ENCODE results near the gene ITGB1.
"Not testable (repeated sequence)": the region's sequence is repeated elsewhere in the genome, so short reads cannot be mapped to it uniquely, and the experiment has no call there.

The ITGB1 gene

DNA sequence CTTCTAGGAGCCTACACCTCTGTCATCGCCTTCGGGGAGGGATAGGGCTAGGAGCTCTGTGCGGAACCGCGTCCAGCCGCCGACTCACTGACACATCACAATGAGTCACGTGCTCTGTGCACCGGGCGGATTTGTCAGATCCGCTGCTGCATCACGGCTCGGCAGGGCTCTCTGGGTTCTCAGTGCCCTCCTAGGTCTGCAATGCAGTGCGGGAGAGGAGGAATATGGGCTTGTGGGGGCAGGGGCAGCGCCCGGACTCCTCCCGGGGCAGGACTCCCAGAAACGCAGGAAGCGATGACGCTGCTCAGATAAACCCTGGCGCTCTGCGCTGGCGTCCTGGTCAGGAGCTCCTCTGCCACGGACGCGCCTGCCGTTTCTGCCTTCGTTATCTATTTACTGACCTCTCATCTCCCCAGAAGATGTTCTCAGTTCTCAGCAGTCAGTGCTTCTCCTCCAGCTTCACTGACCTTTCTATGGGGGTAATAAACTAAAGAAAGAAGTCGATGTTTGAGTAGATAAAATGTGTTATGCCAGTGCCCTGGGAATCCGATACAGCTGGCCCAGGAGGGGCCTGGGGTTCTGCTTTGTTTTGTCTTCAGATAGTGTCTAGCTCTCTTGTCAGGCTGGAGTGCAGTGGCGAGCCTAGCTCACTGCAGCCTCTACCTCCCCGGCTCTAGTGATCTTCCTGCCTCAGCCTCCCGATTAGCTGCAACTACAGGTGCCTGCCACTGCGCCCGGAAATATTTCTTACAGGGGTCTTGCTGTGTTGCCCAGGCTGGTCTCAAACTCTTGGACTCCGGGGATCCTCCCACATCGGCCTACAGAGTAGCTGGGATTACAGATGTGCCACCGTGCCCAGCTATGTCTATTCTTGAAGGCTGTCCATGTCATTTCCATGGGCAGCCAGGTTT is 22.8 kb upstream of the ITGB1 start:
- TF ChIP-seq, protein P1, sequence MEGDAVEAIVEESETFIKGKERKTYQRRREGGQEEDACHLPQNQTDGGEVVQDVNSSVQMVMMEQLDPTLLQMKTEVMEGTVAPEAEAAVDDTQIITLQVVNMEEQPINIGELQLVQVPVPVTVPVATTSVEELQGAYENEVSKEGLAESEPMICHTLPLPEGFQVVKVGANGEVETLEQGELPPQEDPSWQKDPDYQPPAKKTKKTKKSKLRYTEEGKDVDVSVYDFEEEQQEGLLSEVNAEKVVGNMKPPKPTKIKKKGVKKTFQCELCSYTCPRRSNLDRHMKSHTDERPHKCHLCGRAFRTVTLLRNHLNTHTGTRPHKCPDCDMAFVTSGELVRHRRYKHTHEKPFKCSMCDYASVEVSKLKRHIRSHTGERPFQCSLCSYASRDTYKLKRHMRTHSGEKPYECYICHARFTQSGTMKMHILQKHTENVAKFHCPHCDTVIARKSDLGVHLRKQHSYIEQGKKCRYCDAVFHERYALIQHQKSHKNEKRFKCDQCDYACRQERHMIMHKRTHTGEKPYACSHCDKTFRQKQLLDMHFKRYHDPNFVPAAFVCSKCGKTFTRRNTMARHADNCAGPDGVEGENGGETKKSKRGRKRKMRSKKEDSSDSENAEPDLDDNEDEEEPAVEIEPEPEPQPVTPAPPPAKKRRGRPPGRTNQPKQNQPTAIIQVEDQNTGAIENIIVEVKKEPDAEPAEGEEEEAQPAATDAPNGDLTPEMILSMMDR (conservative IDR thresholded peaks at IDR 0.05; ENCODE audit: low read depth, low read length) = no peak
- Histone ChIP-seq H3K79me2 (ENCODE audit: insufficient read depth, low read depth) (no peaks in the 10 kb centered on the region), H3K4me1 (ENCODE audit: low read depth, poor library complexity, severe bottlenecking) (no peaks in the 10 kb centered on the region), H3K9ac (peak overlapping the region; percentile 23; the same call in 1 of the 2 replicates), H3K27me3 (ENCODE audit: insufficient read depth, low read depth) (no peaks in the 10 kb centered on the region), H2AFZ (ENCODE audit: low read depth) (peak overlapping the region; percentile 82), H3K4me2 (peak overlapping the region; percentile 47; the same call in 1 of the 2 replicates), H3K27ac (no peak overlapping the region), H3K36me3 (ENCODE audit: insufficient read depth) (no peaks in the 10 kb centered on the region), H4K20me1 (ENCODE audit: insufficient read depth) (no peaks in the 10 kb centered on the region), H3K4me3 (IDR thresholded peaks at IDR 0.05; ENCODE audit: insufficient read depth, low read depth, low read length) (no peak overlapping the region)

DNA sequence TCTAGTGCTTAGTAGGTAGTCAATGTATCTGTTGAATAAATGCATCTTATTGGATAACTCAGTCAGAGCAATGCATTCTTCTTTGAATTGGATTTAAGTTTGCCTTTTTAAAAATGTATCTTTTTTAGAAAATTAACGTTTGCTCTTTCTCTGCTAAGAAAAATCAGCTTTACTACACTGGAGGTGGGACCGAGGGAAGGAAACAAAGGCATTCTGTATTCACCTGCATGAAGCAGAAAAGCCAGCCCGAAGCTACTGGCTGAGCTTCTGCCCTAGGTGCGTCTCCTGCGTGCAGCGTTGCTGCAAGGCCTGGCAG is 22.2 kb upstream of the ITGB1 start:
- H3K4me1 ChIP-seq (ENCODE audit: low read depth, poor library complexity, severe bottlenecking) = no peaks in the 10 kb centered on the region
- peak overlapping the region; percentile 82 for H2AFZ ChIP-seq (ENCODE audit: low read depth)
- no peaks in the 10 kb centered on the region for H3K36me3 ChIP-seq (ENCODE audit: insufficient read depth)
- H3K4me3 ChIP-seq (IDR thresholded peaks at IDR 0.05; ENCODE audit: insufficient read depth, low read depth, low read length) = no peak overlapping the region
- H3K79me2 ChIP-seq (ENCODE audit: insufficient read depth, low read depth) = no peaks in the 10 kb centered on the region
- no peaks in the 10 kb centered on the region for H3K27me3 ChIP-seq (ENCODE audit: insufficient read depth, low read depth)
- H3K4me2 ChIP-seq = peak overlapping the region; percentile 47; the same call in 1 of the 2 replicates
- H3K27ac ChIP-seq = no peak overlapping the region
- peak overlapping the region; percentile 23; the same call in 1 of the 2 replicates for H3K9ac ChIP-seq
- TF ChIP-seq, protein P1 (conservative IDR thresholded peaks at IDR 0.05; ENCODE audit: low read depth, low read length) = no peak
- no peaks in the 10 kb centered on the region for H4K20me1 ChIP-seq (ENCODE audit: insufficient read depth)

DNA sequence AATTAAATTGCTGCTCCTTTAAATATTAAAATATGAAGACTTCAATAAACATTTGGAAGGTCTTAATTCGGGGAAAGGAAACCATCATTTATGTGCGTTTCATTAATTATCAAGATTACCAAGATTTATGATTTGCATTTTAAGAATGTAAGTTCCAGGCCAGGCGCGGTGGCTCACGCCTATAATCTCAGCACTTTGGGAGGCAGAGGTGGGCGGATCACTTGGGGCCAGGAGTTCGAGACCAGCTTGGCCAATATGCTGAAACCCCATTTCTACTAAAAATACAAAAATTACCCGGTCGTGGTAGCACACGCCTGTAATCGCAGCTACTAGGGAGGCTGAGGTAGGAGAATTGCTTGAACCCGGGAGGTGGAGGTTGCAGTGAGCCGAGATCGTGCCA is 21.7 kb upstream of the ITGB1 start:
- Histone ChIP-seq H2AFZ (ENCODE audit: low read depth) (peak overlapping the region; percentile 82; the same call in 1 of the 2 replicates), H3K4me2 (peak overlapping the region; percentile 47; the same call in 1 of the 2 replicates)
- not testable (repeated sequence) for H3K9ac ChIP-seq; H3K4me3 ChIP-seq (IDR thresholded peaks at IDR 0.05; ENCODE audit: insufficient read depth, low read depth, low read length); H3K27me3 ChIP-seq (ENCODE audit: insufficient read depth, low read depth); H3K27ac ChIP-seq; H3K36me3 ChIP-seq (ENCODE audit: insufficient read depth); H3K79me2 ChIP-seq (ENCODE audit: insufficient read depth, low read depth); H4K20me1 ChIP-seq (ENCODE audit: insufficient read depth); H3K4me1 ChIP-seq (ENCODE audit: low read depth, poor library complexity, severe bottlenecking)

DNA sequence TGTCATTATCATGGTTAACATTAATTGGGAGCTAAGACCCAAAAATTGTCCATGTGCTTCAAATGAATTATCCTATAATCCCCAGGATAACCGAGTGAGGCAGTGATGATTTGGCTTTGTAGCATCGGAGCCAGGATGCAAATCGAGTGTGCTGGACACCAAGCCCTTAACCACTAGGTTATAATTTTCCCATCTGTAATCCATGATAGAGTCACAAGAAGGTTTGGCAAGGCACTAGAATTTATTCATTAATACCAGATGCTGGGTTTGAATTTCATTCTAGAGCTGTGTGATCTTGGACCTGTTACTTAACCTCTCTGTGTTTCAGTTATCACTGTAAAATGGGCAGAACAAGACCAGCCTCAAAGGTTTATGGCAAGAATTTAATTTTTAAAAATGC is 21.0 kb upstream of the ITGB1 start:
- Histone ChIP-seq H3K27ac (no peak overlapping the region), H3K27me3 (ENCODE audit: insufficient read depth, low read depth) (no peaks in the 10 kb centered on the region), H4K20me1 (ENCODE audit: insufficient read depth) (no peaks in the 10 kb centered on the region), H3K36me3 (ENCODE audit: insufficient read depth) (no peaks in the 10 kb centered on the region), H3K4me2 (no peak overlapping the region), H3K4me1 (ENCODE audit: low read depth, poor library complexity, severe bottlenecking) (no peaks in the 10 kb centered on the region), H3K79me2 (ENCODE audit: insufficient read depth, low read depth) (no peaks in the 10 kb centered on the region), H3K9ac (no peak overlapping the region), H2AFZ (ENCODE audit: low read depth) (no peak overlapping the region), H3K4me3 (IDR thresholded peaks at IDR 0.05; ENCODE audit: insufficient read depth, low read depth, low read length) (no peak overlapping the region)
- TF ChIP-seq, protein P1 (conservative IDR thresholded peaks at IDR 0.05; ENCODE audit: low read depth, low read length) = no peak

DNA sequence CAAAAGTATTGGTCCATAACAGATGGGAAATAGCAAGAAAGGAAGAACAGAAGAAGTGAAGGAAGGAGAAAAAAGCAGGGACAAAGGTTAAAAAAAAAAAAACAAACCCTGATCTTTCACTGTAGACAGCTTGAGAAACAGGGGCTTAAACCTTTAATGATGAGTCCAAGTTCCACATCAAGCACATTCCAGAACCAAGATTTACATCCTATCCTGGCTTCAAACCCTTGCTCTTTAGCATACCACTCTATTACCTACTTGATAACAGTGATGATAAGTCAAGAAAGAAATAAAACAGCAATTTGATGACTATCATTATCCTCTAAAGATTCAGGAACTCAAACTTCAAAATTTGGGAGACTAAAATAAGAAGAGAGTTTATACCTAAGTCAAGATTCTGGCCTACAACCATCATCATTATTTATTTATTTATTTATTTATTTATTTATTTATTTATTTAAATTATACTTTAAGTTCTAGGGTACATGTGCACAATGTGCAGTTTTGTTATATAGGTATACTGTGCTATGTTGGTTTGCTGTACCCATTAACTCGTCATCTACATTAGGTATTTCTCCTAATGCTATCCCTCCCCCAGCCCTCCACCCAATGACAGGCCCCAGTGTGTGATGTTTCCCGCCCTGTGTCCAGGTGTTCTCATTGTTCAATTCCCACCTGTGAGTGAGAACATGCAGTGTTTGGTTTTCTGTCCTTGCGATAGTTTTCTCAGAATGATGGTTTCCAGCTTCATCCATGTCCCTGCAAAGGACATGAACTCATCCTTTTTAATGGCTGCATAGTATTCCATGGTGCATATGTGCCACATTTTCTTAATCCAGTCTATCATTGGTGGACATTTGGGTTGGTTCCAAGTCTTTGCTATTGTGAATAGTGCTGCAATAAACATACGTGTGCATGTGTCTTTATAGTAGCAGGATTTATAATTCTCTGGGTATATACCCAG is 20.1 kb upstream of the ITGB1 start:
- H3K36me3 ChIP-seq (ENCODE audit: insufficient read depth); H3K27ac ChIP-seq; H3K4me3 ChIP-seq (IDR thresholded peaks at IDR 0.05; ENCODE audit: insufficient read depth, low read depth, low read length); H3K4me1 ChIP-seq (ENCODE audit: low read depth, poor library complexity, severe bottlenecking); H3K79me2 ChIP-seq (ENCODE audit: insufficient read depth, low read depth); H3K27me3 ChIP-seq (ENCODE audit: insufficient read depth, low read depth); H4K20me1 ChIP-seq (ENCODE audit: insufficient read depth); H3K9ac ChIP-seq; H3K4me2 ChIP-seq; H2AFZ ChIP-seq (ENCODE audit: low read depth): not testable (repeated sequence)
